ENCODE results near the gene SERP2.

Gene SERP2

DNA sequence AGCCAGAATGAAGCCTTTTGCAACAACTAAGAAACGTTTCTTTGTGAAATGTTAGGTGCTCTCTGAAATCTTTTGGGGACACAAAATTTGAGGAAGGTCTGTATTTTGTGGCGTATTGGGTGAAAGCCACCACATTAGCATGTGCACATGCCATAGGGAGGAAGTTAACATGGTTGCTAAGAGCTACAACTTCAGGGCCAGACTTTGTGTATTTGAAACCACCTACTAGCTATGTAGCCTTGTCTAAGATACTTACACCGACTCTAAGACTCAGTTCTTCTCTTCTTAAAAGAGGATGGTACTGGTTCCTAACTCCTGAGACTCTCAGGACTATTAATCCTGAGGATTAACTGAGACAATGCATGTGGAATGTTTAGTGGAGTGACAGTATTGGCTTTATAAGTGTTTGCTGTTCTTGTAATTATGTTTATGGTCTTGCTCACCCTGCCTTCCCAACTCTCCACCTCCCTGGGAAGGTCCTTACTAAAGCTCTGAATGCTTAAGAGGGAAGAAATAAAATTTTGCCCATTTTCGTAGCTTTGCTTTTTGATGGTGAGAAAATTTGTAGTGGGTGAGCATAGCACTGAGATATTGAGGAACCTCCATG lies 15.5 kb downstream of the SERP2 start:
- no peak for DNase-seq

DNA sequence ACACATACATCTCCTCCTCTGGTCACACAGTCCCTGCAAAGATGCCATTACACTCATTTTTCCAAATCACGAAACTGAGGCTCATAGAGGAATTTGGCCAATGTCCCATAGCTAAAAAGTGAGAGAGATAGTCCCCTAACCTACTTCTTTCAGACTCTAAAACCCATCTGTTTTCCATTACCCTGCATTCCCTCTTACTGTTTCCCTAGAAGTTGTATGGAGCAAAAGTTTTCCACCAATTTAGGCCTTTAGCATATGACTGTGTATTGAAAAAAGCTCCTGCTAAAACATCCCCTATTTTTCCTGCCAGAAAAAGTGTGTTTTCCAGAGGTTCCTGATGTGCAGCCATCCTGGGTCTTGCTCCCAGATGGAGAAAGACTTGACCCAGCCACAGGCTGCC lies 16.3 kb downstream of the SERP2 start:
- DNase-seq: no peak

DNA sequence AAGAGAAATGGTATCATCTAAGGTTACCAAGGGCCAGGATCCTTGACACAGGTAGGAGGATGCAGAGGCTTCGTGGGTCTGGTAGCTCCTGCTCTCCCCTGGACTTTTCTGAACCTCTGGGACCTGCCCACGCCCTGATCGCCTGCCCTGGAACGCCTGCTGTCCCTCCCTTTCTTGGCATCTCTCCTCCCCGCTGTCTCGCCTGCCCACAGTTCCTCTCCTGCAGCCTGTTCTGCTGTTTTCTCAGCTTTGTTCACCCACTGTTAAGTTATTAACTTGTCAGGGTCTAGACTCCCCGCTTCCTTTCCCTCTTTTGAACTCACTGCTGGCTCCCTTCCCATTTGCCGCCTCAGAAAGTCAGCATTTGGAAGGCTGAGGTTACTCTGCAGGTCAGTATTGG lies 19.8 kb downstream of the SERP2 start:
- DNase-seq: no peak

DNA sequence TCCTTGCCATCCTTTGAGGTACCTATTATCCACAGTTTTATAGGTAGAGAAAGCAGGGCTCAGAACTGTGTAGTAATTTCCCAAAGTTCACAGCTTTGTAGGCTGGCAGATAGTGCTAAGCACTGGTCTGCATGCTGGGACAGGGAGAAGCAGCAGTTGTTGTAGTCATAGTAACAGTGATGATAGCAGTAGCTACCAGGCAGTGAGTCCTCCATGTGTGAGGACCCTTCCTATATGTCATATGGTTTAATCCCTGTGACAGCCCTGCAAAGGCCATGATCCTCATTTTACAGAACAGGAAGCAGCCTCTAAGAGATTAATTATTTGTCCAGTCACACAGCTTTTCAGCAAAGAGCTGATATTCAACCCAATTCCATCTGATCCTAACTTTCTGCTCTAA lies 21.0 kb downstream of the SERP2 start:
- no peak for DNase-seq

DNA sequence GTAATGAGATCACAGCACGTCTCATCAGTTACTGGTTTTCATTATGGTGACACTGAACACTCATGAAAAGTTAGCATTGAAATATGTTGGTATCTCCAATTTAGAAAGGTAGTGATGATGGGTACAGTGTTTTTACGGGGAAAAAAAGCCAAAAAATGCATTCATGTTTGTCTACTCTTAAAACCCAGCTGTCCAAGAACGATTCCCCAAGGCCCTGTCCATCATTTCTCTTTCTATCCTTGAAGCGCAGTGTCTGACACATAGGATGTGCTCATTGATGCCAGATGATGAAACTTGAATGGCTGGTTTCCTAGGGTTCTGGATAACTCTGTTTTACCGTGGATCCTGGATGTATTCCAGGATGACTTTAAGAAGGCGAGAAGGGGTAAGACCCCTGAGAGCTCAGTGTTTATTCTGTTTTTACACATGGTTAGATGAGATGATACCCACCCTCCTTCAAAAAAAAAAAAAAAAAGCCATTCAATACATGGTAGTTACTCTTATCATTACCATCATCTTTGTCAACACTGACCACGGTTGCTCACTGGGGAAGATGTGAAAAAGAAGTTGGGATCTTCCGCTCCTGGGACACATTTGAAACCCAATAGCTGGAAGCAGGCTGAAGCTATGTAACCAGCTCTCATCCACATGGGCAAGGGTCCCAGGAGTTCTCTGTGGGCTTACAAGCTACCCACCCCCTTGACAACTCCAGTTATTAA lies 22.5 kb downstream of the SERP2 start:
- DNase-seq: no peak

DNA sequence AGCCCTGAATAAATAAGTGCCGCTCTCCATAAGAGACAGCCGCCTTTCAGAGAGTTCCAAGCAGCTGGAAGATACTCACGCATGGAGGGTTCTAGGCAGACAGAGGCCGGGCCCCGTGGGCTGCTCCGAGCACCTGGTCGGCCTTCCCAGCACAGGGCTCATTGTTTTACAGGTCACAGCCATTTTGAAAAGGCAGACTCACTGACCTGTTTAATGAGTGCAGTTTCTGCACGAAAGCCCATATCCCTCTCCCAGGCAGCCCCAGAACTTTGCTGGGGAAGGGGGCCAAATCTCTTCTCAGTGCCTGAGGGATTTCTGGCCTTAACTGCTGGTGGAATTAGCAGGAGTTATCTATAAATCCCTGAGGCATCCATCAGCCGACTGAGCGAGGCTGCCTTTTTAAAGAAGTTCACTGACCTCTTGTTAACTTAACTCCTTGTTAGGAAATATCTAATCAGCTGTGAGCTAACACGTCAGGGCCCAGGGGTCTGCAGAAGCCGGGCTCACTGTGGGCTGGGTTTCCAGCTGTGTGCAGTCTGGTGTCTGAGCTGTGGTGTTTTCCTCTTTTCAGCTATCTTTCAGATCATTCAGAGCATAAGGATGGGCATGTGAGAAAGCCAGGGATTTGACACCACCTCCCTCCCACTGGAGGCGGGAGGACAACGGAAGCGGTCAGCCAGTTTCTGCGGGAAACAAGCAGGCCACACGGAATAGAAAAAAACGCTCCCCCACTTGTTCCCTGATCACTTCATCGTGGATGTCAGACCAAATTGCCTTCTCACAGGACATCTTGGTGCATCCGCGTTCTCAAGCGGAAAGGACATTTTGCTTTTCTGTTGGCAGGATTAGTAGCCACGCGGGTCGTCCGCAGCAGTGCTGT lies 23.3 kb downstream of the SERP2 start:
- DNase-seq: no peak

DNA sequence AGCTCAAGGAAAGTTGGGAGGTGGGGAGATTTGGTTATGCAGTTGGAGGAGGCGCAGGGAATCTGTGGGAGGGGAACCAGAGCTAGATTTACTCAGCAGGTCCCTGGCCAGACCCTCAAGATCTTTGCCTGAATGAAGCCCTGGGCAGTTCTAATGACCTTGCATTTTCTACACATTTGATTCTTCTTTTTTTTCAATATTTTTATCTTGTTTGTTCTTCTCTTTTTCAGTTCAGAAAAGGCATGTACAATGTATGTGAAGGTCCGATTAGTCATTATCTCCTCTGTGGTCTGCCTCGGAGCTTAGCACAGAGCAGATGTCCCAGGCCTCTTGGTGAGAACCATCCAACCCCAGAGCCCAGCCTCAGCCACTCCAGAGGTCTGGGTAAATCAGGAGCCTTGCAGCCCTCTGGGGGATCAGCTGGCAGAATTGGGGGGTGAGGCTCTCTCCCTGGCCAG lies 24.2 kb downstream of the SERP2 start:
- no peak for DNase-seq

DNA sequence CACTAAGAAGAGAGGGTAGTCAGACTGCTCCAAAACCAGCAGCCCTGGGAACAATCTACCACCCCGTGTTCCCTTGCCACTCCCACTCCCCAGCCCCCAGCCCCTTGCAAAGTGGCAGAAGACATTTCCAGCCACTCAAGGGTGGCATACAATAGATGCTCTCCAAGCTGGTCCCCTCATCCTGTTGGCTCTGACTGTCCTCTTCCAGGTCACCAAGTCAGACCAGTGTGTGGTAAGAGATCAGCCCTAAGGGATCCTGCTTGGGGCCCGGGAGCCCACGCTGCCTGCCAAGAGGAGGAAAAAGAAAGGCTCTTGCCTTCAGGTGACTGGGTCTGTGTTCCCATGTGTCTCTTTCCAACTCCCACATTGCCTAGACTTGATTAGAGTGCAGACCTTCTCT lies 25.0 kb downstream of the SERP2 start:
- DNase-seq: no peak

DNA sequence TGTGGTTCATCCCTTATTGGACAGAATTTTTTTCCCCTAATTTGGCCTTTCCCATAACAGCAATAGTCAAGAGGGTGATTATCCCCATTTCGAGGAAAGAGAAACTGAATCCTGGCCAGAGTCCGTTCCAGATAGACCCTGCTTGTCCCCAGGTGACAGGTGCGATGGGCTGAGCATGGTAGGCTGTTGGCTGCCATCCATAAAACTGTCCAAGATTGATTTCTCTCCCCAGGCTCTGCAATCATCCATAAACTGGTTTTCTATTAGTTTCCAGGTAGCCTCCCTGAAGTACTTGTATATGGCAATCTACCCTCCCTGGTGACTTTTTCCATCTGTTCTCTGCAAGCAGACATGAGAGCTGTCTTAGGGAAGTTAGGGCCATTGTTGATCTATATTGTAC lies 25.4 kb downstream of the SERP2 start:
- no peak for DNase-seq

DNA sequence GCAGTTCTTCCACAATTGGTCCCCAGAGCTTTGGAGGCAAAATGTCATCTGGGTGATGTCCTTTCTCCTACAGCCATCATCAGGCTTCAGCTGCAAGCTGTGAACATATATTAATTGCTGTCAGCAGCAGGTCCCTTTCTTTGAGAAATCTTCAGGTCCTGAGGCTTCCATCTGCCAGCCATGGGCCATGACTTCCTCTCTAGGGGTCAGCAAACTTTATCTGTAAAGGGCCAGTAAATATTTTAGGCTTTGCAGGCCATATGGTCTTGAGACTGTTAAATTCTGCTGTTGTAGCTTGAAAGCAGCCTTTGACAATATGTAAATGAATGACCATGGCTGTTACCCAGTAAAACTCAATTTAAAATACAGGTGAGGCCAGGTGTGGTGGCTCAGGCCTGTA lies 27.1 kb downstream of the SERP2 start:
- DNase-seq: no peak

DNA sequence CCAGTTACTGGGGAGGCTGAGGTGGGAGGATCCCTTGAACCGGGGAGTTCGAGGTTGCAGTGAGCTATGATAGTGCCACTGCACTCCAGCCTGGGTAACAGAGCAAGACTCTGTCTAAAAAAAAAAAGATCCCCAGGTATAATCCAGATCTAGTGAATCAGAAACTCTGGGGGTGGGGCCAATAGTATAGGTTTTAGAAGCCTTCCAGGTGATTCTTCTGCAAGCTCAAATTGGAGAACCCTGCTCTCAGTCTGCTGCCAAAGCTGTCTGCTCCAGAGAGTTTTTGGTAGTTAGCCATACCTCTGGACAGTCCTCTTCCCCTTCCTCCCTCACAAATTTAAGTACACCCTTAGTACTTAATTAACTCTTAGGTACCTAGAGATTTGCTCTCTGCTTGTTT lies 28.0 kb downstream of the SERP2 start:
- no peak for DNase-seq

DNA sequence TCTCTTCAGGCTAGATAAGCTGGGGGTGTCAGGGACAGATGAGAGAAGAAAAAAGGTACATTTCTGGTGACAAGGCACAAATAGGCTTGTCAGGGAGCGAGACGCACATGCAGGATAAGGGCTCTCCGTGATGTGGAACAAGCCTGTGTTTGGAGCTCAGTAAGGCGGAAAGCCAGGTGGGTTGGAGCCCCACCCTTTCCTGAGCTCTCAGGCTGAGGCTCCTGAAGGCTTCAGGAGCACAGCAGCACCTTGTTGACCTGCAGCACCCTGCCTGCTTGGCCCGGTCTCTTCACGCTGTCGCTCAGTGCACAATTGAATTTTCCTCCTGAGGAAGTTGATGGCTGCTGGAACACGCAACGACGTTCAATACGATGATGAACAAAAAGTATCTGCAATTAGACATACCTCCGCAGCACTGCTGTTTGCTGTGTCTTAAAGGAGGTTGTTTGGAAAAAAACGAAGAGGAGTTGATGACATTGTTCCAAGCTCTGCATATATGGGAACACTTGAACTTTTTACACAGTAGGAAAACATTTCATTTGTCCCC lies 29.3 kb downstream of the SERP2 start:
- no peak for DNase-seq

DNA sequence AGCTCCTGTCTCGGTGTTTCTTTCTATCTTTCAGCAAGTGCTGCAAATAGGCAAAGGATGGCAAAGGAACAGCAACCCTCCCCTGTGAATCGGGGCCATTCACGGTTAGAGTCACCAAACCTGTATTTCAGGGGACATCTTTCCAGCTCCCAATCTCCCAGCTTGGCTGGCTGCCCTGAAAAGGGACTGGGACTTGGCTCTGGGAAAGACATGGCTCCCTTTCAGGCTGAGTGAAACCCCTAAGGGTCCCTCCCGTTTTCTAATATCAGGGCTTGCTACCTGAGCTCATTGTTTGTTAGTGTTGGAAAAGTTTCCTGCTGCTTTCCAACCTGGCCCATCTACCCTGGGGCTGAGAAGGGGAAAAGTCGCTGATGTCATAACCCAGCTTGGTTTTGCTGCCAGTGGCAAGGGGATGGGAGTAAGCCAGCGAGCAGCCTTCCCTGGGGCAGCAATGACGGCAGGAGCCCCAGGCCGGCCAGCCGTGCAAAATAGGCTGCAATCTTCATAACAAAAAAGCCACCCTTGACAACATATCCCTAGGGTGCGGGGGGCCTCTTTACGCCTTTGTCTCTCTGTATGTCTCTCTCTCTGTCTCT lies 29.9 kb downstream of the SERP2 start:
- no peak for DNase-seq

DNA sequence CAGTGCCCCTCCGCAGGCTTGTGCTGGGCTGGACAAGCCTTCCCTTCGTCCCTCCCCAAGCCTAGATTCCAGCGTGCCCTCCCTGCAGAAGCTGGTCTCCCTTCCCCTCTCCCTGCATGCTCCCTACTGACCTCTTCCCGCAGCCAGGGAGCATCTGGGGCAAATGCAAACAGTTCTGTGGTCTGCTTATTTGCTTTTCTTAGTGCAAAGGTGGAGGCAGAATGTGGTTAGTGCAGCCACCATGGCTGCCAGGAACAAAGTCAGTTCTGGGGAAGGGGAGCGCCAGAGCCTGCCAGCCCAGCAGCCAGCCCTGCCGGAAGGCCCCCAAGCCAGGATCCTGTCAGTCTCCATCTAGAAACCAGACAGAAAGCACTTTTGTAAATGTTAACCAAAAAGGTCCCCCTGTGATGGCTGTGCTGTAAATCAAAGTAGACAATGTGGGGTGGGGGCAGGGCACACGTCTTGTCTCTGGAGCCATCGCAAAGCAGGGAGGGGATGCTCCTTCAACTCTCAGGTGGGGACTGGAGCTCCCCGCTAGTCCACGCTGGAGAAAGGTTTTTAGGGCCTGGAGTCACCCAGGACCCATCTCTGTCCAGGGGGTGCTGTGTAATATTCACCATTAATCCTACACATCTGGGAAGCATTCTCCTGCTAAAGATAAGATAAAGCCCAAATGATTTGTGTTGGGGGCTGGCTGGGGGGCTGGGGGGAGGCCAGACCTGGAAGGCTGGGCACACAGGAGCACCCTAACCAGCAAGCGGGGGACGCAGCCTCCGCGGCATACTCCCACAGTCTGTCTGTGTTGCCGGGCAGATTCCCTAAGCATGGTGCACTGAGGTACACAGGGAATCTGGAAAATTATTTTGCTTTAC lies 30.9 kb downstream of the SERP2 start:
- no peak for DNase-seq

DNA sequence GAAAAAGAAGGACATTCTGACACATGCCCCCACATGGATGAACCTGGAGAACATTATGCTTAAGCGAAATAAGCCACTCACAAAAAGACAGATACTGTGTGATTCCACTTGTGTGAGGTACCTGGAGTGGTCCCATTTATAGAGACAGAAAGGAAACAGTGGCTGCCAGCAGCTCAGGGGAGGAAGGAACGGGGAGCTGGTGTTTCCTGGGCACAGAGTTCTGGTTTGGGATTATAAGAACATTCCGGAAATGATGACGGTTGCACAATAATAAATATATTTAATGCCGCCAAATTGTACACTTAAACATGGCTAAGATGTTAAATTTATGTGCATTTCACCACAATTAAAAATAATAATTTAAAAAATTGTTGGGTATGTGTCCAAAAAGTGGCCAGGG lies 33.0 kb downstream of the SERP2 start:
- no peak for DNase-seq

DNA sequence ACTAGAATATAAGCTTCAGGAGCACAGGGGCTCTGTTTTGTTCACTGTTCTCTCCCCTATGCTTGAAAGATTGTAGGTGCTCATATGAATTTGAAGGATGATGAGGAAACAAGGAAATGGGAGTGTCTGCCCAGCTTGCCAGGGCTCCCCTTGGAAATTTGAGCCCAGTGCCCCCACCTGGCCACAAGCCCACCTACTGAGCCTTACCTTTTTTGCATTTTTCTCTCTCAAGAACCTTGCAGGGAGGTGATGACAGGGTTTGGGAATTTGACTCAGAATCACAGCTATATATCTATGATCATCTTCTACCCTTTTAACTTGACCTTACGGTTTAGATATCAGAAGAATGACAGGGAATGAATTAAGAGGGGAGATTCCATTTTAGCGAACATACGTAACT lies 33.8 kb downstream of the SERP2 start:
- no peak for DNase-seq

DNA sequence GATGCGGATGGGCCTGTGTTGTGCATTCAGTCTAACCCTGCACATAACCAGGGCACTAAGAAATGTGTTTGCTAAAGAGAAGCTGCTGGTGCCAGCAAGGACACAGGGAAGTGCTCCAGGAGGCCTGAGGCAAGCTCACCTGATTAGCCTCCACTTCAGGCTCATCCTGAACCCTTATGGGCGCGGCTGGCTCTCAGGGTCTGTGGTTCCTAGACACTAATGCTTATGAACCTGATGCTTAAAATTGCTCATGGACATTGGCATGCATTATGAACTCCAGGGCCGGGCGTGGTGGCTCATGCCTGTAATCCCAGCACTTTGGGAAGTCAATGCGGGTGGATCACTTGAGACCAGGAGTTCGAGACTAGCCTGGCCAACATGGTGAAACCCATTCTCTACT lies 34.3 kb downstream of the SERP2 start:
- no peak for DNase-seq

DNA sequence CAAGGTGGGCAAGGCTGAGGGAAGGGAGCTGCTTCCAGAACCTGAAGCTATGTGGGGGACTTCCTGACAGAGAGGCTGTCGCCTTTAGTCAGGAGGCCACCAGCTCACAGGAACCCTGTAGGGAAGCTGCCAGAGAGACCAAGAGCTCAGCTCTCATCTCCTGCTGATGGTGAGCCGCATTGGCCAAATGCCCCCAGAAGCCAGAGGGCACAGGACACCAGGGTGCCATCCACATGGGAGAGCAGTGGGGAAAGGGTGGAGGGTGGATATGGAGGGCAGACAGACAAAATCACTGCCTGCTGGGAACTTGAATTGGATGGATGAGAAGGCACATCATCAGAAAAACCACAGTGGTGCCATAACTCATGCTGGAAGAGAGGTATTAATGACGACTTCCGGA lies 36.0 kb downstream of the SERP2 start:
- no peak for DNase-seq

DNA sequence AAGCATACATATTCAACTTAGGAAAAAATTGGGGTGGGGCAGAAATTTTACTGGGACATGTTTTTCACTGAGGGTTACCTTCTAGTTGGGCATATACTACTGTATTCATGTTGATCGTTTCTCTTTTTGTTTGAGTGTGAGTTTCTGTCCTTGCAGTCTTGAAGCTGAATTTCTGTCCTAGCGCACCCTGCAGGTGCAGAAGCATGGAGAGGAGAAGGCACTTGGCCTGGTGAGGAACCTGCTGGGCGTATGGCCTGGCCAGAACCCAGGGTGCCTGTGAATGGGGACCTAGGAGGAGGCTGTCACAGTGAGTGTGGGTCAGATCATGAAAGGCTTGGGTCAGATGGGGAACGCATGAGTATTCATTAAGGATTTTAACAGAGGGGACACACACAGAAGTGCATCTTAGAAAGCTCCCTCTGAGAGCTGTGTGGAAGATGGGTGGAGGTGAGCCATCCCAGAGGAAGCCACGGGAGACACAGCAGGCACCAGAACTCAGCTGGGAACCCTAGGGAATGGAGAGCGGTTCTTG lies 36.8 kb downstream of the SERP2 start:
- DNase-seq: no peak

DNA sequence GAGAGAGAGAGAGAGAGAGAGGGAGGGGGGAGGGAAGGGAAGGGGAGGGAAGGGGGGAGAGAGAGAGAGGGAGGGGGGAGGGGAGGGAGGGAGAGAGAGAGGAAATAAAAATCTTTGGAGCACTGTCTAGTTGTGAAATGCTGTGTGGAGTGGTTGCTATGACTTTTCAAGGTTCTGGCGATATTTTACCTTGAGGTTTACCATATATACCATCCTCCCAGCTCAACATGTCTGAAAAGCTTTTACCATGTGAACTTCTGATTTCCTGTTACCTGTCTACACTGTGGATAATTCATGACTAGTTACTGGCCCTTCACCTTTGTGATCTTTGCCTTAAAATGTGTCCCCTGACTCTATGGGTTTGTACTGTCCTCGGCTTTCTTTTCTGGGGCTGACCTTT lies 38.2 kb downstream of the SERP2 start:
- DNase-seq: no peak

DNA sequence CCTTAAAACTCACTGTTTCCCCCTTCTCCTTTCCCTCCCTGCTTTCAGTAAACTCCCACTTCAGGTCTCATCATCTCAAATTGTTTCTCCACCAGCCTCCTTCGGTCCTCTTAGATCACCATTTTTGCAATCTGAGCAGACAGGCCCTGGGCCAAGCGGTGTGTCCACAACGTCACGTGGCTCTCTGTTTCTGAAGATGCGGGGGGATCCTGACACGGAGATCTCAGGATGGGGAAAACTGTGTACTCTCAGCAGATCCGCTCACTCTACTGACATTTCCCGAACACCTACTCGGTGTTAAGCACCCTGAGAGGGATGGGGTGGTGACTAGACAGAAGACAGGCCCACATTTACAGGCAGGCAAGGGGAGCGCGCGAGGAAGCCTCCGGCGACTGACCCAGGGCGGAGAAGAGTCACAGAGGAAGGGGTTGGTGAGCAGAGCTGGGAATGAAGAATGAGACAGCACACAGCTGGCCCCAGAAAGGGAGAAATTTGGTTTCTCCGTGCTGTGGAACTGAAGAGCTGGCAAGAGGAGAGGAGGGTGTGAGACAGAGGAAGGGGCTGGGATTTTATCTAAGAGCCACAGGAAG lies 38.8 kb downstream of the SERP2 start:
- DNase-seq: no peak

DNA sequence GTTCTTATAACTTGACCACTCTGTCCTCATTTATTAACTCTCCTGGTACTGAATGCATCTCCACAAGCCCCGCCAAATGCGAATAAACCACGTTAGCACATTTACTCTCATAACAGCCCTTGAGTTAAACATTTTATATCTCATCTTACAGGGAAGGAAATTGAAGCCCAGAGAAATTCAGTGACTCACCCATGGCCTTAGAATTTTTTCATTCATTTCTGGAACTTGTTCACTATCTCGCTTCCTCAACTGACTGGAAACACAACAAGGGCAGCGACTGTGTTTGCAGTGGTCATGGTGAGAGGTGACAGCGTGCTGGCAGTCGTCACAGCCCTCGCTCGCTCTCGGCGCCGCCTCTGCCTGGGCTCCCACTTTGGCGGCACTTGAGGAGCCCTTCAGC lies 39.5 kb downstream of the SERP2 start:
- no peak for DNase-seq

All from stimulated activated CD4-positive, alpha-beta T cell treated with anti-CD3 and anti-CD28 coated beads, Interleukin-4, amount 100 ng/mL, for 24 hours (primary cell).